Astrocyte (in vitro differentiated cells and primary cell): Measurements from ENCODE around the gene FOS. TPM values are rescaled to one million over a fixed set of nuclear protein-coding genes. Genes with fewer than 3 reads are reported as not detected.

Experiments
- DNase-seq: peaks from one replicate; pipeline ENCODE4 v3.0.0-alpha.2; 2010; ENCODE audit warnings: low read depth
- FAIRE-seq: peaks from 2 replicates; lab custom pipeline; 2011; peaks lifted over from hg19 to GRCh38; lab: Jason Lieb, UNC
- H2AFZ ChIP-seq: 2 replicates; pipeline ENCODE4 v1.6.0; 2012; ENCODE audit warnings: low read depth, low read length, inconsistent platforms
- H3K27ac ChIP-seq: 2 replicates; pipeline ENCODE4 v1.5.1; 2011; ENCODE audit warnings: low read depth, low read length, inconsistent platforms
- H3K27me3 ChIP-seq: 2 replicates; pipeline ENCODE4 v1.6.0; 2011; ENCODE audit warnings: low read length, inconsistent platforms; ENCODE audit not compliant: insufficient read depth
- H3K36me3 ChIP-seq: 2 replicates; pipeline ENCODE4 v1.5.1; 2011; ENCODE audit warnings: low read length, inconsistent platforms; ENCODE audit not compliant: insufficient read depth
- H3K4me1 ChIP-seq: 2 replicates; pipeline ENCODE4 v1.5.1; 2011; ENCODE audit warnings: low read length, inconsistent platforms; ENCODE audit not compliant: insufficient read depth
- H3K4me2 ChIP-seq: 2 replicates; pipeline ENCODE4 v1.6.0; 2012; ENCODE audit warnings: low read length, inconsistent platforms
- H3K4me3 ChIP-seq: 2 replicates; pipeline ENCODE4 v1.5.1; 2011; ENCODE audit warnings: low read depth, mild to moderate bottlenecking, low read length, inconsistent platforms; ENCODE audit not compliant: insufficient read depth
- H3K79me2 ChIP-seq: 2 replicates; pipeline ENCODE4 v1.6.0; 2012; ENCODE audit warnings: mild to moderate bottlenecking, low read length, inconsistent platforms; ENCODE audit not compliant: insufficient read depth
- H3K9ac ChIP-seq: 2 replicates; pipeline ENCODE4 v1.6.0; 2012; ENCODE audit warnings: mild to moderate bottlenecking, low read length, inconsistent platforms
- H3K9me3 ChIP-seq: 2 replicates; pipeline ENCODE4 v1.5.1; 2012; ENCODE audit warnings: low read depth, mild to moderate bottlenecking, low read length, inconsistent platforms; ENCODE audit not compliant: insufficient read depth
- H4K20me1 ChIP-seq: 2 replicates; pipeline ENCODE4 v1.6.0; 2012; ENCODE audit warnings: low read length, inconsistent platforms; ENCODE audit not compliant: insufficient read depth
- H3K27ac Mint-ChIP-seq: one replicate; pipeline ENCODE4 v1.8.0; 2021; ENCODE audit warnings: mild to moderate bottlenecking, mixed read lengths; ENCODE audit not compliant: unreplicated experiment
- H3K27me3 Mint-ChIP-seq: one replicate; pipeline ENCODE4 v1.8.0; 2021; ENCODE audit warnings: low read depth, mixed read lengths; ENCODE audit not compliant: unreplicated experiment
- H3K36me3 Mint-ChIP-seq: one replicate; pipeline ENCODE4 v1.8.0; 2021; ENCODE audit warnings: low read depth, mixed read lengths; ENCODE audit not compliant: unreplicated experiment
- H3K4me1 Mint-ChIP-seq: one replicate; pipeline ENCODE4 v1.8.0; 2021; ENCODE audit warnings: low read depth, mixed read lengths; ENCODE audit not compliant: unreplicated experiment
- H3K4me3 Mint-ChIP-seq: one replicate; pipeline ENCODE4 v1.8.0; 2021; ENCODE audit warnings: mild to moderate bottlenecking, moderate library complexity, mixed read lengths; ENCODE audit not compliant: unreplicated experiment
- H3K9me3 Mint-ChIP-seq: one replicate; pipeline ENCODE4 v1.8.0; 2021; ENCODE audit warnings: mild to moderate bottlenecking, mixed read lengths; ENCODE audit not compliant: unreplicated experiment
- EZH2 ChIP-seq: IDR thresholded peaks from 2 replicates; pipeline ENCODE4 v1.6.1; 2012; ENCODE audit warnings: mild to moderate bottlenecking, low read length, inconsistent platforms; ENCODE audit not compliant: insufficient read depth
- total RNA-seq: library from RNA; stranded (reverse); gene quantifications from 2 replicates; pipeline ENCODE4 v1.2.1, GENCODE V29; 2021
- TF ChIP-seq, protein P1 (sequence below): IDR thresholded peaks from 2 replicates; pipeline ENCODE4 v1.5.1; 2011; ENCODE audit warnings: low read depth, mild to moderate bottlenecking, inconsistent platforms, low read length, moderate library complexity; ENCODE audit not compliant: insufficient read depth

FOS gene
- total RNA-seq, 1 donor from 2014 or later, result 57.7 TPM

GRCh38 chr14:75285331-75285730 is 6.7 kb downstream of the FOS start:
- H3K79me2 ChIP-seq, result peaks cover 12% of the 10 kb centered on the region
- H3K9me3 ChIP-seq, result no peaks in the 10 kb centered on the region
- peaks cover 5% of the 10 kb centered on the region for H3K27me3 Mint-ChIP-seq
- peaks cover 15% of the 10 kb centered on the region for H3K36me3 ChIP-seq
- peaks cover 7% of the 10 kb centered on the region for H3K4me1 Mint-ChIP-seq
- H3K27ac ChIP-seq, result no peak overlapping the region
- no peak for TF ChIP-seq EZH2
- TF ChIP-seq, protein P1, sequence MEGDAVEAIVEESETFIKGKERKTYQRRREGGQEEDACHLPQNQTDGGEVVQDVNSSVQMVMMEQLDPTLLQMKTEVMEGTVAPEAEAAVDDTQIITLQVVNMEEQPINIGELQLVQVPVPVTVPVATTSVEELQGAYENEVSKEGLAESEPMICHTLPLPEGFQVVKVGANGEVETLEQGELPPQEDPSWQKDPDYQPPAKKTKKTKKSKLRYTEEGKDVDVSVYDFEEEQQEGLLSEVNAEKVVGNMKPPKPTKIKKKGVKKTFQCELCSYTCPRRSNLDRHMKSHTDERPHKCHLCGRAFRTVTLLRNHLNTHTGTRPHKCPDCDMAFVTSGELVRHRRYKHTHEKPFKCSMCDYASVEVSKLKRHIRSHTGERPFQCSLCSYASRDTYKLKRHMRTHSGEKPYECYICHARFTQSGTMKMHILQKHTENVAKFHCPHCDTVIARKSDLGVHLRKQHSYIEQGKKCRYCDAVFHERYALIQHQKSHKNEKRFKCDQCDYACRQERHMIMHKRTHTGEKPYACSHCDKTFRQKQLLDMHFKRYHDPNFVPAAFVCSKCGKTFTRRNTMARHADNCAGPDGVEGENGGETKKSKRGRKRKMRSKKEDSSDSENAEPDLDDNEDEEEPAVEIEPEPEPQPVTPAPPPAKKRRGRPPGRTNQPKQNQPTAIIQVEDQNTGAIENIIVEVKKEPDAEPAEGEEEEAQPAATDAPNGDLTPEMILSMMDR, result no peak
- H4K20me1 ChIP-seq, result peaks cover 15% of the 10 kb centered on the region
- no peak overlapping the region for H3K4me3 ChIP-seq
- H2AFZ ChIP-seq, result no peak overlapping the region
- peaks cover 3% of the 10 kb centered on the region for H3K27me3 ChIP-seq
- no peak overlapping the region for H3K4me3 Mint-ChIP-seq
- FAIRE-seq (no peak), DNase-seq (no peak)
- peaks cover 5% of the 10 kb centered on the region for H3K4me1 ChIP-seq
- H3K4me2 ChIP-seq, result no peak overlapping the region
- no peak overlapping the region for H3K9ac ChIP-seq
- H3K36me3 Mint-ChIP-seq, result peaks cover 10% of the 10 kb centered on the region
- no peak overlapping the region for H3K27ac Mint-ChIP-seq
- H3K9me3 Mint-ChIP-seq, result no peaks in the 10 kb centered on the region

- peaks cover 2% of the 10 kb centered on the region for H3K4me1 ChIP-seq
- H3K4me2 ChIP-seq, result no peak overlapping the region
- DNase-seq (no peak), FAIRE-seq (no peak)
- H3K9ac ChIP-seq, result no peak overlapping the region
- H4K20me1 ChIP-seq, result peaks cover 5% of the 10 kb centered on the region
- TF ChIP-seq, protein P1, result no peak
- TF ChIP-seq EZH2, result no peak
- peaks cover 7% of the 10 kb centered on the region for H3K27me3 ChIP-seq
- Mint-ChIP-seq H3K4me1 (peaks cover 4% of the 10 kb centered on the region), H3K9me3 (no peaks in the 10 kb centered on the region), H3K27me3 (peaks cover 5% of the 10 kb centered on the region), H3K27ac (no peak overlapping the region), H3K4me3 (no peak overlapping the region), H3K36me3 (no peaks in the 10 kb centered on the region)
- peaks cover 2% of the 10 kb centered on the region for H3K79me2 ChIP-seq
- H2AFZ ChIP-seq, result no peak overlapping the region
- no peaks in the 10 kb centered on the region for H3K9me3 ChIP-seq
- H3K4me3 ChIP-seq, result no peak overlapping the region
- H3K36me3 ChIP-seq, result peaks cover 7% of the 10 kb centered on the region
- H3K27ac ChIP-seq, result no peak overlapping the region
Measured at GRCh38 chr14:75286313-75286712, 7.7 kb downstream of the FOS start.

DNA sequence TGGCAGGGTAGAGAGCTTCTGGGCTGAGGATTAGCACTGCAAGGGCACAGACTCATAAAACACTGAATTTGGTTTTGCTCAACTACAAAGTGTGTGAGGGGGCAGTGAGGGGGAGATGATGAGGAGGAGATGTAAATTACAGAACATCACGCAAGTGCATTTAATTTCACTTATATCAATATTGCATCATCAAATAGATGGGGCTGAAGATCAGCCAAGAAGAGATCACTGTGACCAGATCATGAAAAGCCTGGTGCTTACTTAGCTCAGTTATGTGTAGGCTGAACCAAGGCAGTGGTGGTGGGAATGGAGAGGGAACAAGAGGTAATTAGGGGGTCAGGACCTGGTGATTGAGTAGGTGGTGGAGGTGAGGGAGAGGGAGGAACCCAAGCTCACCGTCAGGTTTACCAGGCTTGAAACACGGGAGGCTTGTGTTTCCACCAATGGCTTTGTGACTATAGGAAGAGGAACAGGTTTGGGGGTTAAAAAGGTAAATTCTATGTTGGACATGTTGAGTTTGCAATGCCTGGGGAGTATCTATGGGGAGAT is 11.3 kb downstream of the FOS start:
- Histone ChIP-seq H3K27me3 (peaks cover 7% of the 10 kb centered on the region), H3K4me2 (no peak overlapping the region), H3K4me3 (no peak overlapping the region), H2AFZ (no peak overlapping the region), H3K36me3 (no peaks in the 10 kb centered on the region), H3K4me1 (peaks cover 6% of the 10 kb centered on the region), H3K27ac (no peak overlapping the region), H3K9ac (no peak overlapping the region), H4K20me1 (no peaks in the 10 kb centered on the region), H3K9me3 (no peaks in the 10 kb centered on the region), H3K79me2 (no peaks in the 10 kb centered on the region)
- Mint-ChIP-seq H3K27ac (no peak overlapping the region), H3K4me1 (no peaks in the 10 kb centered on the region), H3K9me3 (no peaks in the 10 kb centered on the region), H3K36me3 (no peaks in the 10 kb centered on the region), H3K27me3 (peaks cover 5% of the 10 kb centered on the region), H3K4me3 (no peak overlapping the region)
- TF ChIP-seq, protein P1, result no peak
- TF ChIP-seq EZH2, result no peak
- DNase-seq (no peak), FAIRE-seq (no peak)
